Neutrophil (primary cell): ENCODE data around the gene TKT.
A peak's percentile ranks its signal among the peaks of the same experiment; 100 is the strongest.

Source experiments
- H3K27ac ChIP-seq: fragments of 200-600 bp; sonication (generic); 2 replicates; pipeline ENCODE4 v1.5.1; 2016; ENCODE audit warnings: mild to moderate bottlenecking, moderate library complexity
- H3K27me3 ChIP-seq: fragments of 200-600 bp; sonication (generic); 2 replicates; pipeline ENCODE4 v1.6.0; 2016; ENCODE audit warnings: mild to moderate bottlenecking
- H3K36me3 ChIP-seq: fragments of 200-600 bp; sonication (generic); 2 replicates; pipeline ENCODE4 v1.5.1; 2017
- H3K4me1 ChIP-seq, 2 experiments: fragments of 200-600 bp in 1 of 2; sonication (generic) in 1 of 2; 1 replicate in 1 of 2; 2 replicates in 1 of 2; pipeline versions ENCODE4 v1.5.1 to v1.6.1; 2013 to 2016; ENCODE audit warnings: low read depth in 1 of 2, low read length in 1 of 2, mild to moderate bottlenecking in 1 of 2, moderate library complexity in 1 of 2; ENCODE audit not compliant: control insufficient read depth in 1 of 2, insufficient read depth in 1 of 2
- H3K4me3 ChIP-seq, 2 experiments: fragments of 200-600 bp in 1 of 2; sonication (generic) in 1 of 2; 1 replicate in 1 of 2; 2 replicates in 1 of 2; pipeline ENCODE4 v1.5.1; 2013 to 2016; ENCODE audit warnings: low read depth in 1 of 2, low read length in 1 of 2, mild to moderate bottlenecking in 1 of 2, moderate library complexity in 1 of 2
- H3K9me3 ChIP-seq: fragments of 200-600 bp; sonication (generic); 2 replicates; pipeline ENCODE4 v1.5.1; 2016
- CTCF ChIP-seq: fragments of 200-600 bp; sonication (generic); IDR thresholded peaks from 2 replicates; pipeline ENCODE4 v1.5.1; 2016; ENCODE audit warnings: antibody characterized with exemption

TKT gene

GRCh38 chr3:53258600-53259426 lies 3.0 kb upstream of the TKT start:
- no peak for TF ChIP-seq CTCF
- no peak overlapping the region for H3K4me3 ChIP-seq
- no peaks in the 10 kb centered on the region for H3K27me3 ChIP-seq
- H3K36me3 ChIP-seq = no peaks in the 10 kb centered on the region
- H3K9me3 ChIP-seq = no peaks in the 10 kb centered on the region
- peaks cover 43 to 46% of the 10 kb centered on the region in 2 experiments for H3K4me1 ChIP-seq
- no peak overlapping the region for H3K27ac ChIP-seq

DNA sequence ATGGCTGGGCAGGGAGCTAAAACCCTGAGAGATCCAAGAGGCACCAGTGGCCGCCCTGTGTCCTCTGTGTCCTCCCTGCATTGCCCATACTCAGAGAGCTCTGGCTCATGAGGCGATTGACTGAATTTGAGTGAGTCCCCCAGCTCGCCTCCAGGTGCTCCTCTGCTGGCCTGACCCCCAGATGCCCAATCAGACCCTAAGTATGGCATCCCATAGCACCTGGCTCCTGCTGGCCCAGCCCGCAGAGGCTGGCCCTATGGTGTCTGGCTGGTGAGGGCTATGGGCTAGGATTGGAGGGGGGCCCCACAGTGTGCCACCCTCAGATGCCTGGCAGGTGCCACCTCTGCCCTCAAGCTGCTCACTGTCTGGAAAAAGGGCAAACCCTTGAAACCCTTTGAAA lies 1.6 kb upstream of the TKT start:
- no peak for TF ChIP-seq CTCF
- no peak overlapping the region for H3K27ac ChIP-seq
- no peak overlapping the region for H3K4me3 ChIP-seq
- no peaks in the 10 kb centered on the region for H3K36me3 ChIP-seq
- no peaks in the 10 kb centered on the region for H3K9me3 ChIP-seq
- no peaks in the 10 kb centered on the region for H3K27me3 ChIP-seq
- H3K4me1 ChIP-seq = peaks cover 44 to 55% of the 10 kb centered on the region in 2 experiments

DNA sequence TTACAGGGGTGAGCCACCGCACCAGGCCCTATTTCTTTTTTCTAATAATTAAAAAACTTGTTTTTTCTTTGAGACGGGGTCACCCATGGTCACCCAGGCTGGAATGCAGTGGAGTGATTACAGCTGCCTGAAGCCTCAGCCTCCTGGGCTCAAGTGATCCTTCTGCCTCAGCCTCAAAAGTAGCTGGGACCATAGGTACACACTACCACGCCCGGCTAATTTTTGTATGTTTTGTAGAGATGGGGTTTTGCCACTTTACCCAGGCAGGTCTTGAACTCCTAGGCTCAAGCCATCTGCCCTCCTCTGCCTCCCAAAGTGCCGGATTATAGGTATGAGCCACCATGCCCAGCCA lies 858 bp upstream of the TKT start:
- H3K27ac ChIP-seq = peak overlapping the region; percentile 97
- no peaks in the 10 kb centered on the region for H3K36me3 ChIP-seq
- TF ChIP-seq CTCF = no peak
- no peaks in the 10 kb centered on the region for H3K9me3 ChIP-seq
- no peaks in the 10 kb centered on the region for H3K27me3 ChIP-seq
- H3K4me1 ChIP-seq = peaks cover 36 to 56% of the 10 kb centered on the region in 2 experiments
- H3K4me3 ChIP-seq = no peak overlapping the region

DNA sequence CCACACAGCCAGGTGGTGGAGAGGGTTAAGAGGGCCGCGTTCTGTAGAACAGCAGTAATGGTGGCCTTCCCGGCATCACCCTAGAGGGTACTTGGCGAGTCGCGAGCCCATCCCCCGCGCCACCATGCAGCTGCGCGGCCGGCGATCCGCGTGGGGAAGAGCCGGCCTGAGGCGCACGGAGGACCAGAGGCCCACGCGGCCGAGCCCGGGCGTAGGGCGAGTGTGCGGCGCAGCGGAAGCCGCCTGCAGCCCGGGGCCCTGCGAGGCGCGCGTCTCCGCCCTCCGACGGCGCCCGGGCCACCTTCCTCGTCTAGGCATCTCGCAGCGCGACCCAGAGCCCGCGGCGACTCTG lies 423 bp downstream of the TKT start:
- no peak for TF ChIP-seq CTCF
- Histone ChIP-seq H3K9me3 (no peaks in the 10 kb centered on the region), H3K4me3 (peak overlapping the region; percentile 79 to 95), H3K36me3 (no peaks in the 10 kb centered on the region), H3K27me3 (no peaks in the 10 kb centered on the region), H3K27ac (peak overlapping the region; percentile 97), H3K4me1 (peaks cover 36 to 56% of the 10 kb centered on the region in 2 experiments)

DNA sequence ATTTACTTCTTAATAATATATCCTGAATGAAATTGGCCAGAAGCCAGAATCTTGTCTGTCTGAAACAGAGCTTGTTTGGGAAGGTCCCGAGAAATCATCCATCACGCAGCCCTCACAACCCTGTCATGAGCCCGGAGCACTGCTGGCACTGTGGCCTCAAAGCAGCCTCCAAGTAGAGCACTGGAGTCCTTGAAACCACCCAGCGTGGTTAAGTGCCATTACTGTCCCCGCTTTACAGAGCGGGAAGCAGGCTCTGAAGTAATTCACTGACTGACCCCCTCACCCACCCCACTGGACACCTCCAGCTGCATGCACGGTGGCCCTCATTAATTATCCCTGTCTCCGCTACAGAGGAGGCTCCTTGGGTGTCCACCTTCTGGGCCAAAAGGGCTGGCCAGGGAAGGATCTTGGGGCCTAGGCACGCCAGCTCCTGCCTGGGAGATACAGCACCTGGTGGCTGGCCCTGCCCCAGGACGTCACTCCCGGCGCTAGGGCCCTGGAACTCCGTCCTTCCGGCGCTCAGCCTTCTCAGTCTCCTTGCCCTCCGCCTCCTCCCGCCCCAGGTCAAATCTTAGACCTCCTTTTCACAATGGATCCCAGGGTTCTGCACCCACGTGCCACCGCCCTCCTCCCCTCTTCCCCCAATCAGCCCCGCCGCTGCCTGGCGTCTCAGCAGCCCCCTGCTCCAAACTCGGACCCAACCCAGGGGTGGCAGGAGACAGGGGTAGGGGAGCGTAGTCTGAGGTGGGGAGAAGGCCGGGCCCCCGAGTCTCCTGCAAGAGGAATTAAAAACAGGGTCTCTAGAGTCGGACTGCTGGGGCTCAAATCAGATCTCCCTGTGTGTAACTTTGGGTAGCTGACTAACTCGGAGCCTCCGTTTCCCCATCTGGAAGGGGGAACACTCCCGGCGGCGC lies 1.1 kb downstream of the TKT start:
- Histone ChIP-seq H3K4me1 (peaks cover 37 to 57% of the 10 kb centered on the region in 2 experiments), H3K27ac (peak overlapping the region; percentile 97), H3K36me3 (no peaks in the 10 kb centered on the region), H3K9me3 (no peaks in the 10 kb centered on the region), H3K27me3 (no peaks in the 10 kb centered on the region), H3K4me3 (peak overlapping the region; percentile 79 to 95)
- TF ChIP-seq CTCF = no peak
